H1 (cell line): Measurements from ENCODE around the gene ESYT1. TPM values are rescaled to one million over a fixed set of nuclear protein-coding genes. Genes with fewer than 3 reads are reported as not detected.

Source experiments
- CTCF ChIA-PET: fragments of 300-600 bp; sonication (Branson Sonifier 250); formaldehyde crosslinking; loops from one replicate; lab custom pipeline; 2021; ENCODE audit not compliant: partially characterized antibody; lab: Charles Lee
- POLR2A ChIA-PET: fragments of 300-600 bp; sonication (Branson Sonifier 250); formaldehyde crosslinking; loops from one replicate; lab custom pipeline; 2021; ENCODE audit warnings: inconsistent platforms; ENCODE audit not compliant: partially characterized antibody; lab: Charles Lee
- DNase-seq, 2 experiments: peaks; one replicate each; pipeline versions ENCODE4 v3.0.0 to v3.0.0-alpha.2; 2010 to 2022; ENCODE audit warnings: low spot score in 2 of 2, low read depth in 1 of 2, mixed read lengths in 1 of 2
- FAIRE-seq: peaks from 2 replicates; lab custom pipeline; 2011; peaks lifted over from hg19 to GRCh38; lab: Jason Lieb, UNC
- H2AFZ ChIP-seq: 2 replicates; pipeline ENCODE4 v1.8.1; 2012; ENCODE audit warnings: low read length, inconsistent platforms
- H2AK5ac ChIP-seq: 2 replicates; pipeline ENCODE4 v1.6.1; 2013; ENCODE audit warnings: low read depth, low read length
- H2BK120ac ChIP-seq: replicated peaks from 2 replicates; pipeline ENCODE3; 2013; ENCODE audit warnings: low read depth, low read length, inconsistent platforms
- H2BK12ac ChIP-seq: 2 replicates; pipeline ENCODE4 v1.6.1; 2013; ENCODE audit warnings: low read depth, low read length
- H2BK15ac ChIP-seq: 2 replicates; pipeline ENCODE4 v1.6.1; 2013; ENCODE audit warnings: low read length
- H2BK20ac ChIP-seq: 2 replicates; pipeline ENCODE4 v1.6.1; 2013; ENCODE audit warnings: low read length
- H2BK5ac ChIP-seq: 2 replicates; pipeline ENCODE4 v1.6.1; 2013; ENCODE audit warnings: low read depth, low read length
- H3K14ac ChIP-seq: 2 replicates; pipeline ENCODE4 v1.6.1; 2013; ENCODE audit warnings: inconsistent platforms; ENCODE audit not compliant: insufficient read length
- H3K18ac ChIP-seq: 2 replicates; pipeline ENCODE4 v1.6.1; 2013; ENCODE audit warnings: low read length; ENCODE audit errors: extremely low read depth
- H3K23ac ChIP-seq: 2 replicates; pipeline ENCODE4 v1.6.1; 2013; ENCODE audit warnings: inconsistent platforms; ENCODE audit not compliant: insufficient read length
- H3K23me2 ChIP-seq: 2 replicates; pipeline ENCODE4 v1.6.1; 2013; ENCODE audit warnings: low read depth, low read length
- H3K27ac ChIP-seq: 2 replicates; pipeline ENCODE4 v1.6.1; 2011; ENCODE audit warnings: low read depth, low read length, inconsistent platforms
- H3K27me3 ChIP-seq, 4 experiments: replicated peaks in 1 of 4; 1 replicate in 1 of 4; 2 replicates in 3 of 4; pipeline versions ENCODE4 v1.6.1 to v1.8.1; 2011 to 2013; ENCODE audit warnings: low read length in 3 of 4, mild to moderate bottlenecking in 3 of 4, inconsistent platforms in 2 of 4, mixed read lengths in 2 of 4, moderate library complexity in 1 of 4; ENCODE audit not compliant: control insufficient read depth in 3 of 4, insufficient read depth in 3 of 4; ENCODE audit errors: extremely low read depth in 1 of 4
- H3K36me3 ChIP-seq, 4 experiments: 2 replicates each; pipeline versions ENCODE4 v1.6.1 to v1.8.1; 2011 to 2013; ENCODE audit warnings: mild to moderate bottlenecking in 4 of 4, low read length in 3 of 4, moderate library complexity in 2 of 4, control low read depth in 1 of 4, inconsistent platforms in 1 of 4; ENCODE audit not compliant: insufficient read depth in 4 of 4, control insufficient read depth in 2 of 4
- H3K4ac ChIP-seq: replicated peaks from 2 replicates; pipeline ENCODE3; 2013; ENCODE audit warnings: low read length, low read depth, mixed read lengths, inconsistent platforms; ENCODE audit not compliant: insufficient read length
- H3K4me1 ChIP-seq, 4 experiments: replicated peaks in 1 of 4; 1 replicate in 1 of 4; 2 replicates in 3 of 4; pipeline versions ENCODE4 v1.6.1 to v1.8.1; 2011 to 2013; ENCODE audit warnings: low read length in 3 of 4, inconsistent platforms in 2 of 4, mixed read lengths in 1 of 4; ENCODE audit not compliant: insufficient read depth in 4 of 4, control insufficient read depth in 3 of 4
- H3K4me2 ChIP-seq, 2 experiments: 2 replicates each; pipeline versions ENCODE4 v1.6.1 to v1.8.1; 2011 to 2013; ENCODE audit warnings: low read depth in 2 of 2, low read length in 2 of 2, control low read depth in 1 of 2, inconsistent platforms in 1 of 2, mild to moderate bottlenecking in 1 of 2; ENCODE audit not compliant: insufficient read depth in 1 of 2
- H3K4me3 ChIP-seq, 4 experiments: fragments of 200-600, 300-600 bp in 1 of 4; sonication (generic), shearing (Covaris generic), sonication (Bioruptor Twin) in 1 of 4; 2 replicates each; pipeline versions ENCODE4 v1.5.1 to v1.8.1; 2011 to 2016; ENCODE audit warnings: low read length in 4 of 4, low read depth in 3 of 4, control low read depth in 2 of 4, inconsistent platforms in 2 of 4, mild to moderate bottlenecking in 2 of 4, mixed read lengths in 1 of 4, moderate library complexity in 1 of 4; ENCODE audit not compliant: insufficient read depth in 2 of 4; ENCODE audit errors: extremely low read depth in 1 of 4
- H3K56ac ChIP-seq: replicated peaks from 2 replicates; pipeline ENCODE3; 2013; ENCODE audit warnings: low read depth, mild to moderate bottlenecking, mixed read lengths, low read length, inconsistent platforms; ENCODE audit not compliant: insufficient read length
- H3K79me1 ChIP-seq: 2 replicates; pipeline ENCODE4 v1.6.1; 2013; ENCODE audit warnings: low read depth, low read length, control low read depth
- H3K79me2 ChIP-seq, 2 experiments: 2 replicates each; pipeline versions ENCODE4 v1.6.1 to v1.8.1; 2012 to 2013; ENCODE audit warnings: low read length in 2 of 2, mild to moderate bottlenecking in 2 of 2, inconsistent platforms in 1 of 2; ENCODE audit not compliant: insufficient read depth in 2 of 2, control insufficient read depth in 1 of 2
- H3K9ac ChIP-seq, 4 experiments: replicated peaks in 1 of 4; 1 replicate in 1 of 4; 2 replicates in 3 of 4; pipeline versions ENCODE4 v1.6.1 to v1.8.1; 2011 to 2013; ENCODE audit warnings: low read depth in 3 of 4, low read length in 3 of 4, control low read depth in 2 of 4, mild to moderate bottlenecking in 2 of 4, moderate library complexity in 2 of 4, inconsistent platforms in 1 of 4; ENCODE audit errors: extremely low read depth in 1 of 4
- H3K9me3 ChIP-seq, 2 experiments: 2 replicates each; pipeline versions ENCODE4 v1.6.1 to v1.8.1; 2012 to 2013; ENCODE audit warnings: mild to moderate bottlenecking in 2 of 2, moderate library complexity in 2 of 2, control low read depth in 1 of 2, inconsistent platforms in 1 of 2, low read depth in 1 of 2, low read length in 1 of 2, mixed read lengths in 1 of 2; ENCODE audit not compliant: insufficient read depth in 2 of 2
- H4K20me1 ChIP-seq, 2 experiments: replicated peaks in 1 of 2; 2 replicates each; pipeline versions ENCODE3 to v1.8.1; 2011 to 2013; ENCODE audit warnings: inconsistent platforms in 2 of 2, low read length in 2 of 2, mild to moderate bottlenecking in 1 of 2; ENCODE audit not compliant: insufficient read depth in 2 of 2, control insufficient read depth in 1 of 2
- H4K5ac ChIP-seq: 2 replicates; pipeline ENCODE4 v1.6.1; 2013; ENCODE audit warnings: low read length, low read depth, mixed read lengths, inconsistent platforms; ENCODE audit not compliant: insufficient read length
- H4K8ac ChIP-seq: 2 replicates; pipeline ENCODE4 v1.8.0; 2013; ENCODE audit warnings: mild to moderate bottlenecking, moderate library complexity, low read length, inconsistent platforms; ENCODE audit not compliant: insufficient read depth; ENCODE audit errors: extremely low read depth
- H4K91ac ChIP-seq: replicated peaks from 2 replicates; pipeline ENCODE3; 2013; ENCODE audit warnings: low read length, mixed read lengths, inconsistent platforms; ENCODE audit not compliant: insufficient read length
- GTF2F1 ChIP-seq: IDR thresholded peaks from 2 replicates; pipeline ENCODE4 v1.6.1; 2012; ENCODE audit warnings: low read depth, low read length, improper control_type of control experiment, borderline replicate concordance
- HDAC6 ChIP-seq: IDR thresholded peaks from one replicate; pipeline ENCODE4 v1.7.1; 2012; ENCODE audit warnings: low read depth, mild to moderate bottlenecking, inconsistent platforms, low read length, moderate library complexity
- POU5F1 ChIP-seq: IDR thresholded peaks from 2 replicates; pipeline ENCODE4 v1.6.1; 2011; ENCODE audit warnings: low read depth, mild to moderate bottlenecking, low read length, moderate library complexity
- RFX5 ChIP-seq: IDR thresholded peaks from 2 replicates; pipeline ENCODE4 v1.6.1; 2011; ENCODE audit warnings: low read depth, low read length, improper control_type of control experiment, borderline replicate concordance
- RNF2 ChIP-seq: fragments of 200-900, 300-1000 bp; sonication (generic); IDR thresholded peaks from 2 replicates; pipeline ENCODE4 v1.7.1; 2016; ENCODE audit warnings: borderline replicate concordance, low read depth, mild to moderate bottlenecking, antibody characterized with exemption, low read length; ENCODE audit not compliant: poor library complexity, severe bottlenecking; ENCODE audit errors: missing control alignments
- SP1 ChIP-seq: IDR thresholded peaks from 2 replicates; pipeline ENCODE4 v1.6.1; 2011; ENCODE audit warnings: low read depth, low read length
- SP2 ChIP-seq: IDR thresholded peaks from 2 replicates; pipeline ENCODE4 v1.6.1; 2012; ENCODE audit warnings: mild to moderate bottlenecking, low read length, inconsistent platforms
- TAF7 ChIP-seq: optimal IDR thresholded peaks from 2 replicates; pipeline ENCODE3; 2011; ENCODE audit warnings: low read depth, mild to moderate bottlenecking, inconsistent platforms, low read length, moderate library complexity, borderline replicate concordance
- USF2 ChIP-seq: IDR thresholded peaks from 2 replicates; pipeline ENCODE4 v1.6.1; 2011; ENCODE audit warnings: low read length, improper control_type of control experiment
- whole genome bisulfite sequencing, 2 experiments: shearing (Covaris generic) in 1 of 2; methylation state at CpG; one replicate each; pipeline versions ENCODE4 v1.1.6 to v1.1.7; 2013 to 2015; ENCODE audit warnings: low lambda C conversion rate in 2 of 2, mixed read lengths in 2 of 2, inconsistent platforms in 1 of 2, low coverage in 1 of 2, missing lambda C conversion rate in 1 of 2; ENCODE audit not compliant: insufficient replicate concordance in 2 of 2, insufficient coverage in 1 of 2, insufficient read length in 1 of 2; ENCODE audit errors: extremely low coverage in 1 of 2, missing lambda C conversion rate in 1 of 2; 5-methylcytosine and 5-hydroxymethylcytosine counted together
- polyA plus RNA-seq, 7 experiments: library from polyadenylated mRNA; depleted of rRNA in 3 of 7; stranded (reverse) in 5 of 7; unstranded in 2 of 7; fragments of >200 nt in 5 of 7; fragments of 200-250 nt in 2 of 7; gene quantifications; 1 replicate in 5 of 7; 2 replicates in 1 of 7; 4 replicates in 1 of 7; pipeline versions ENCODE4 v1.2.1 to v1.2.3, GENCODE V29; 2011 to 2013; ENCODE audit warnings: missing spikeins in 2 of 7, mixed read lengths in 2 of 7
- total RNA-seq: library from RNA; stranded (reverse); fragmentation: NEBNext Ultra II Directional; extraction: Animal tissue kit (Norgen Biotek cat#: 25700); gene quantifications from 2 replicates; pipeline ENCODE4 v1.2.1, GENCODE V29; 2021

Gene ESYT1
- total and polyA plus RNA-seq, 2 of the 8 experiments (the other 6 are each of a cell fraction or from before 2014, with no cell fraction given), result 86.9 to 165 TPM

DNA sequence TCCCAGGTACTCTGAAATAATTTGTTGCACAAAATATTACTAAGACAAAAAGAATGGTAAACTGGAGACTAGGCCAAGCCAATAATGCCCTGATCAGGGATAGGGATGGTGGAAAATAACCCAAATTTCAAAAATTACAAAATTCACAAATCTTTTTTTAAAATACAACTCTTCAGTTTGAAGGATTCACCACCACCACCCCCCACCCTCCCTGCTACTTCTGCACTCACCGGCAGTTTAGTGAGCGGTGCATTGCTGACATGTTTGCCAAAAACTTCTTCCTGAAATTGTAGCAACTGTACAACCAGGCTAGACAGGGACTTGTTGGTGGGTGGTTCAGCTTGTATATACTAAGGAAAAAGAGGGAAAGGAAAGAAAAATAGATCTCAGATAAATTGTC lies 58.9 kb downstream of the ESYT1 start:
- H3K4me3 ChIP-seq, result no peak overlapping the region
- H2AFZ ChIP-seq, result no peak overlapping the region
- H3K9me3 ChIP-seq, result no peaks in the 10 kb centered on the region
- no peak overlapping the region for H2BK5ac ChIP-seq
- no peak overlapping the region for H2BK20ac ChIP-seq
- peaks cover 3% of the 10 kb centered on the region; the same call in 1 of the 2 replicates for H3K79me1 ChIP-seq
- H3K4me2 ChIP-seq, result no peak overlapping the region; a peak in 1 of 4 replicates
- no peak for TF ChIP-seq SP1
- TF ChIP-seq SP2, result no peak
- no peak for TF ChIP-seq USF2
- no peak for TF ChIP-seq POU5F1
- no peak for TF ChIP-seq GTF2F1
- TF ChIP-seq HDAC6, result no peak
- no peak for TF ChIP-seq RFX5
- TF ChIP-seq RNF2, result no peak
- no peak for TF ChIP-seq TAF7
- no peak overlapping the region for H2BK120ac ChIP-seq
- CTCF ChIA-PET, result interaction anchor here (1.3 to 6.2 kb wide), 7 partner anchors 12 to 76 kb away, joined by 3 to 111 read pairs (median 11); partner anchors contain the start of genes ESYT1 and RNF41
- H4K91ac ChIP-seq, result no peak overlapping the region
- peaks cover 14 to 31% of the 10 kb centered on the region in 2 experiments for H3K79me2 ChIP-seq
- no peak for FAIRE-seq
- no peak overlapping the region for H2AK5ac ChIP-seq
- POLR2A ChIA-PET, result interaction anchor here (1.1 to 26.3 kb wide), 8 partner anchors 12 to 1334 kb away, joined by 3 to 656 read pairs (median 56); partner anchors contain the start of genes DDIT3, MYL6, PA2G4 and RNF41
- no peak for DNase-seq
- WGBS, 2 experiments, result 83% methylated on average over 2 of the region's 2 CpGs; no CpG with 5 or more reads in 1 of the 2 experiments
- H3K23ac ChIP-seq, result no peak overlapping the region
- H3K36me3 ChIP-seq, result peaks cover 21 to 44% (median 36%) of the 10 kb centered on the region in 4 experiments
- H2BK15ac ChIP-seq, result no peak overlapping the region
- no peak overlapping the region for H3K56ac ChIP-seq
- H3K18ac ChIP-seq, result no peak overlapping the region
- no peak overlapping the region for H4K8ac ChIP-seq
- no peak overlapping the region for H2BK12ac ChIP-seq
- H3K4me1 ChIP-seq, result peaks cover 2 to 8% (median 4%) of the 10 kb centered on the region in 4 experiments; a peak in 3 of 7 replicates
- H4K5ac ChIP-seq, result no peak overlapping the region
- H3K14ac ChIP-seq, result no peak overlapping the region
- no peak overlapping the region for H3K9ac ChIP-seq
- peaks cover 0 to 4% of the 10 kb centered on the region in 2 experiments for H4K20me1 ChIP-seq
- no peak overlapping the region for H3K4ac ChIP-seq
- no peaks in the 10 kb centered on the region for H3K27me3 ChIP-seq
- peaks cover 11% of the 10 kb centered on the region for H3K23me2 ChIP-seq
- H3K27ac ChIP-seq, result no peak overlapping the region
